Natural killer cell (primary cell): ENCODE data around the gene TRIM37. TPM values are rescaled to one million over a fixed set of nuclear protein-coding genes. Genes with fewer than 3 reads are reported as not detected.
A peak's percentile ranks its signal among the peaks of the same experiment; 100 is the strongest.

ENCODE experiments used
- ATAC-seq, 3 donors: fragments of 150-1000 bp in 2 of 3; fragments of 200-7000 bp in 1 of 3; cut with Tn5 transposase; 1 replicate in 1 of 3; 2 replicates in 2 of 3; pipeline ENCODE4 v1.10.0; 2021; ENCODE audit warnings: mild to moderate bottlenecking in 2 of 3, moderate library complexity in 2 of 3
- DNase-seq, 2 donors: peaks; one replicate each; pipeline versions ENCODE4 v3.0.0 to v3.0.0-alpha.2; 2013 to 2021; ENCODE audit warnings: mixed read lengths in 1 of 2
- H3K27ac ChIP-seq: one replicate; pipeline ENCODE4 v1.5.1; 2013; ENCODE audit warnings: mild to moderate bottlenecking, low read length
- H3K27me3 ChIP-seq: one replicate; pipeline ENCODE4 v1.6.1; 2013; ENCODE audit warnings: low read length; ENCODE audit not compliant: control insufficient read depth, insufficient read depth
- H3K36me3 ChIP-seq: one replicate; pipeline ENCODE4 v1.6.1; 2013; ENCODE audit warnings: low read length; ENCODE audit not compliant: control insufficient read depth, insufficient read depth
- H3K4me1 ChIP-seq: one replicate; pipeline ENCODE4 v1.6.1; 2013; ENCODE audit warnings: low read length; ENCODE audit not compliant: control insufficient read depth, insufficient read depth
- H3K4me3 ChIP-seq: one replicate; pipeline ENCODE4 v1.5.1; 2013; ENCODE audit warnings: low read length
- H3K9me3 ChIP-seq: one replicate; pipeline ENCODE4 v1.6.1; 2013; ENCODE audit warnings: low read length; ENCODE audit not compliant: control insufficient read depth, insufficient read depth
- H3K27ac Mint-ChIP-seq, 2 donors: one replicate each; pipeline ENCODE4 v1.8.0; 2022; ENCODE audit warnings: mild to moderate bottlenecking in 2 of 2, mixed read lengths in 2 of 2, moderate library complexity in 1 of 2
- H3K27me3 Mint-ChIP-seq, 2 donors: one replicate each; pipeline ENCODE4 v1.8.0; 2022; ENCODE audit warnings: low read depth in 2 of 2, mixed read lengths in 2 of 2
- H3K36me3 Mint-ChIP-seq: one replicate; pipeline ENCODE4 v1.8.0; 2022; ENCODE audit warnings: mixed read lengths
- H3K4me1 Mint-ChIP-seq, 2 donors: one replicate each; pipeline ENCODE4 v1.8.0; 2022; ENCODE audit warnings: mixed read lengths in 2 of 2
- H3K4me3 Mint-ChIP-seq: one replicate; pipeline ENCODE4 v1.8.0; 2022; ENCODE audit warnings: mild to moderate bottlenecking, moderate library complexity, mixed read lengths
- H3K9me3 Mint-ChIP-seq, 2 donors: one replicate each; pipeline ENCODE4 v1.8.0; 2022; ENCODE audit warnings: mixed read lengths in 2 of 2
- WGBS: methylation state at CpG from one replicate; pipeline ENCODE4 v1.1.7; 2013; ENCODE audit warnings: missing lambda C conversion rate; ENCODE audit not compliant: insufficient coverage; 5-methylcytosine and 5-hydroxymethylcytosine counted together
- intact Hi-C: fragments of 100-400 bp; cut with micrococcal nuclease; formaldehyde crosslinking; loops from one replicate; pipeline ENCODE4 v1.14.2; 2022
- total RNA-seq, 4 donors: library from RNA; stranded (reverse); fragments of 120-200 nt in 1 of 4; gene quantifications; one replicate each; pipeline versions ENCODE4 v1.2.3 to v1.2.4, GENCODE V29; 2013 to 2022
- TF ChIP-seq, protein P1 (sequence below): fragments of 200-600 bp; IDR thresholded peaks from one replicate; pipeline ENCODE4 v1.8.0; 2022; ENCODE audit warnings: antibody characterized with exemption

Gene TRIM37
- total RNA-seq, 3 donors from 2014 or later (not counting 1 experiment from before 2014, with no cell fraction given): 20.4 to 26.1 (median 21.9) TPM

DNA sequence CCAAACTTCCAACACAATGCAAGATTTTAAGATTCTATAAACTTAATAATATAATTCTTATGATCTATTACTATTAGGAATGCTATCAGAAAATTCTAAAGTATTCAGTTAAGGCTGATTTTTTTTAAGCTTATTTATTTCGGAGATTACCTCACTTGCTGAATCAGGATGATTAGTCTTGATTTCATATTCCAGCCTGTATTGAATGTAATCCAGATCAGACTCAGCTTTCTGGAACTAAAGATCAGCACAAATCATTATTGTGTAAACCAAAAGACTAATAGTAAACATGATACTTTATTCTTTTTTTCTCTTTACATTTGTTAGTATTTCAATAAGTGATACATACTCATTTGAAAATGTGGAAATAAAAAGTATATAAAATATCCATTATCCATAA lies 24.5 kb upstream of the TRIM37 start:
- no peak overlapping the region for H3K27ac ChIP-seq
- TF ChIP-seq, protein P1, sequence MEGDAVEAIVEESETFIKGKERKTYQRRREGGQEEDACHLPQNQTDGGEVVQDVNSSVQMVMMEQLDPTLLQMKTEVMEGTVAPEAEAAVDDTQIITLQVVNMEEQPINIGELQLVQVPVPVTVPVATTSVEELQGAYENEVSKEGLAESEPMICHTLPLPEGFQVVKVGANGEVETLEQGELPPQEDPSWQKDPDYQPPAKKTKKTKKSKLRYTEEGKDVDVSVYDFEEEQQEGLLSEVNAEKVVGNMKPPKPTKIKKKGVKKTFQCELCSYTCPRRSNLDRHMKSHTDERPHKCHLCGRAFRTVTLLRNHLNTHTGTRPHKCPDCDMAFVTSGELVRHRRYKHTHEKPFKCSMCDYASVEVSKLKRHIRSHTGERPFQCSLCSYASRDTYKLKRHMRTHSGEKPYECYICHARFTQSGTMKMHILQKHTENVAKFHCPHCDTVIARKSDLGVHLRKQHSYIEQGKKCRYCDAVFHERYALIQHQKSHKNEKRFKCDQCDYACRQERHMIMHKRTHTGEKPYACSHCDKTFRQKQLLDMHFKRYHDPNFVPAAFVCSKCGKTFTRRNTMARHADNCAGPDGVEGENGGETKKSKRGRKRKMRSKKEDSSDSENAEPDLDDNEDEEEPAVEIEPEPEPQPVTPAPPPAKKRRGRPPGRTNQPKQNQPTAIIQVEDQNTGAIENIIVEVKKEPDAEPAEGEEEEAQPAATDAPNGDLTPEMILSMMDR: no peak
- intact Hi-C loops: no loop called here

DNA sequence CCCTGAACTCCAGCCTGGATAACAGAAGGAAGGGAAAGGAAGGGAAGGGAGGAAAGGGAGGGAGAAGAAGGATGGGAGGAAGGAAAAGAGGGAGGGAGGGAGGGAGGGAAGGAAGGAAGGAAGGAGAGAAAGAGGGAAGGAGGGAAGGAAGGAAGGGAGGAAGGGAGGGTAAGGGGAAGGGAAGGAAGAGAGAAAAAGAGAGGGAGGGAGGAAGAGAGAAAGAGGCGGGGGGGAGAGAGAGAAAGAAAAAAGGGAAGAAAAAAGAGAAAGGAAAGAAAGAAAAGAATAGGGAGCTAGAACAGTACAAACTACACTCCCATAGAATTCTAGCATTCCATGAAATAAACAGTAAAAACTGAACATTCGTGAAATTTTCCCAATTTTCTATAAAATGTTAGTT lies 23.1 kb upstream of the TRIM37 start:
- no peaks in the 10 kb centered on the region for H3K9me3 Mint-ChIP-seq
- intact Hi-C loops: no loop called here
- H3K27me3 Mint-ChIP-seq: no peaks in the 10 kb centered on the region
- no peak overlapping the region for H3K27ac ChIP-seq
- peaks cover 0 to 6% of the 10 kb centered on the region in 2 donors for H3K4me1 Mint-ChIP-seq
- ATAC-seq (no peak), DNase-seq (no peak)
- WGBS: 100% methylated on average over 1 of the region's 2 CpGs
- H3K4me3 Mint-ChIP-seq: no peak overlapping the region
- no peak overlapping the region for H3K4me3 ChIP-seq
- no peaks in the 10 kb centered on the region for H3K27me3 ChIP-seq
- TF ChIP-seq, protein P1: no peak
- H3K4me1 ChIP-seq: no peaks in the 10 kb centered on the region
- H3K27ac Mint-ChIP-seq: no peak overlapping the region
- H3K36me3 Mint-ChIP-seq: no peaks in the 10 kb centered on the region
- H3K36me3 ChIP-seq: peaks cover 4% of the 10 kb centered on the region
- no peaks in the 10 kb centered on the region for H3K9me3 ChIP-seq

More for the DNA sequence above, 24.5 kb upstream of the TRIM37 start:
- H3K4me3 Mint-ChIP-seq: no peak overlapping the region
- no peaks in the 10 kb centered on the region for H3K27me3 Mint-ChIP-seq
- H3K27ac Mint-ChIP-seq: no peak overlapping the region
- Histone ChIP-seq H3K4me3 (no peak overlapping the region), H3K27me3 (no peaks in the 10 kb centered on the region), H3K4me1 (no peaks in the 10 kb centered on the region), H3K9me3 (no peaks in the 10 kb centered on the region), H3K36me3 (peaks cover 4% of the 10 kb centered on the region)
- no peak for ATAC-seq
- DNase-seq: no peak
- peaks cover 0 to 6% of the 10 kb centered on the region in 2 donors for H3K4me1 Mint-ChIP-seq
- no peaks in the 10 kb centered on the region for H3K36me3 Mint-ChIP-seq
- H3K9me3 Mint-ChIP-seq: no peaks in the 10 kb centered on the region
- WGBS: no CpG with 5 or more reads among the region's 1 CpG

DNA sequence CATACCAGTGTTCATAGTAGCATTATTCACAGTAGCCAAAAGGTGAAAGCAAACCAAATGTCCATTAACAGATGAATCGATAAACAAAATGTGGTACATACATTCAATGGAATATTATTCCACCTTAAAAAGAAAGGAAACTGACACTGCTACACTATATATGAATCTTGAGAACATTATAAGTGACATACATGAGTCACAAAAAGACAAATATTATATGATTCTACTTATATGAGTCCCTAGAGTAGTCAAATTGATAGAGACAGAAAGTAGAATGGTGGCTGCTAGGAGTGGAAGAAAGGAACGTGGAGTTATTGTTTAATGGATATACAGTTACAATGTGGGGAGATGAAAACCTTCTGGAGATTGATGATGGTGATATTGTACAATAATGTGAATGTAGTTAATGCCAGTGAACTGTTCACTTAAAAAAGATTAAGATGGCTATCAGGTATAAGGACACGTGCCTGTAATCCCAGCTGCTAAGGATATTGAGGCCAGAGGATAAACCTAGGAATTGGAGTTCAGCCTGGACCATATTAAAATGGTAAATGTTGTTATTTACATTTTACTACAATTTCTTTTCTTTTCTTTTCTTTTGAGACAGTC lies 20.2 kb upstream of the TRIM37 start:
- Mint-ChIP-seq H3K27me3 (no peaks in the 10 kb centered on the region), H3K36me3 (no peaks in the 10 kb centered on the region)
- H3K36me3 ChIP-seq: peaks cover 4% of the 10 kb centered on the region

More for the DNA sequence above, 20.2 kb upstream of the TRIM37 start:
- DNase-seq (no peak), ATAC-seq (no peak)
- Mint-ChIP-seq H3K4me1 (no peaks in the 10 kb centered on the region), H3K4me3 (no peak overlapping the region), H3K27ac (peak overlapping the region in 1 of 2 donors; percentile 14), H3K9me3 (no peaks in the 10 kb centered on the region)
- no peaks in the 10 kb centered on the region for H3K27me3 ChIP-seq
- TF ChIP-seq, protein P1: no peak
- H3K4me3 ChIP-seq: no peak overlapping the region
- WGBS: 39% methylated on average over 2 of the region's 3 CpGs
- no peak overlapping the region for H3K27ac ChIP-seq
- no peaks in the 10 kb centered on the region for H3K9me3 ChIP-seq
- intact Hi-C loops: no loop called here
- H3K4me1 ChIP-seq: no peaks in the 10 kb centered on the region
